ENCODE measurements around the gene ART5.

Gene ART5

DNA sequence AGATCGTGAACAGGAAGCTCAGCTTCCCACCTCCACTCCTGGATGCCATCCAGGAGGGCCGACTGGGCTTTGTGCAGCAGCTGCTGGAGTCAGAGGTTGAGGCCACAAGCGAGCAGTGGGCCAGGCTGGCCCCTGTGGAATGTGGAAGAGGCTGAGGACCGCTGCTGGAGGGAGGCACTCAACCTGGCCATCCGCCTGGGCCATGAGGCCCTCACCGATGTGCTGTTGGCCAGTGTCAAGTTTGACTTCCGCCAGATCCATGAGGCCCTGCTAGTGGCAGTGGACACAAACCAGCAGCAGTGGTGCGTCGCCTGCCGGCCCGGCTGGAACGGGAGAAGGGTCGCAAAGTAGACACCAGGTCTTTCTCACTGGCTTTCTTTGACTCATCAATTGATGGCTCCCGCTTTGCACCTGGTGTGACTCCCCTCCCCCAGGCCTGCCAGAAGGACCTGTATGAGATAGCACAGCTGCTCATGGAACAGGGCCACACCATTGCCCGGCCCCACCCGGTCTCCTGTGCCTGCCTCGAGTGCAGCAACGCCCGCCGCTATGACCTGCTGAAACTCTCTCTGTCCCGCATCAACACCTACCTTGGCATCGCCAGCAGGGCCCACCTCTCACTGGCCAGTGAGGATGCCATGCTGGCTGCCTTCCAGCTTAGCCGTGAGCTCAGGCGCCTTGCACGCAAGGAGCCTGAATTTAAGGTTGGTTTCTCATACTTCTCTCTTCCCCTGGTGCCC is 24.9 kb downstream of the ART5 start:
- DNase-seq (ENCODE audit: insufficient read length, low spot score) (no peak), FAIRE-seq (no peak)
- TF ChIP-seq, protein P1, sequence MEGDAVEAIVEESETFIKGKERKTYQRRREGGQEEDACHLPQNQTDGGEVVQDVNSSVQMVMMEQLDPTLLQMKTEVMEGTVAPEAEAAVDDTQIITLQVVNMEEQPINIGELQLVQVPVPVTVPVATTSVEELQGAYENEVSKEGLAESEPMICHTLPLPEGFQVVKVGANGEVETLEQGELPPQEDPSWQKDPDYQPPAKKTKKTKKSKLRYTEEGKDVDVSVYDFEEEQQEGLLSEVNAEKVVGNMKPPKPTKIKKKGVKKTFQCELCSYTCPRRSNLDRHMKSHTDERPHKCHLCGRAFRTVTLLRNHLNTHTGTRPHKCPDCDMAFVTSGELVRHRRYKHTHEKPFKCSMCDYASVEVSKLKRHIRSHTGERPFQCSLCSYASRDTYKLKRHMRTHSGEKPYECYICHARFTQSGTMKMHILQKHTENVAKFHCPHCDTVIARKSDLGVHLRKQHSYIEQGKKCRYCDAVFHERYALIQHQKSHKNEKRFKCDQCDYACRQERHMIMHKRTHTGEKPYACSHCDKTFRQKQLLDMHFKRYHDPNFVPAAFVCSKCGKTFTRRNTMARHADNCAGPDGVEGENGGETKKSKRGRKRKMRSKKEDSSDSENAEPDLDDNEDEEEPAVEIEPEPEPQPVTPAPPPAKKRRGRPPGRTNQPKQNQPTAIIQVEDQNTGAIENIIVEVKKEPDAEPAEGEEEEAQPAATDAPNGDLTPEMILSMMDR (IDR thresholded peaks at IDR 0.05; ENCODE audit: insufficient read depth, missing control alignments), result no peak

DNA sequence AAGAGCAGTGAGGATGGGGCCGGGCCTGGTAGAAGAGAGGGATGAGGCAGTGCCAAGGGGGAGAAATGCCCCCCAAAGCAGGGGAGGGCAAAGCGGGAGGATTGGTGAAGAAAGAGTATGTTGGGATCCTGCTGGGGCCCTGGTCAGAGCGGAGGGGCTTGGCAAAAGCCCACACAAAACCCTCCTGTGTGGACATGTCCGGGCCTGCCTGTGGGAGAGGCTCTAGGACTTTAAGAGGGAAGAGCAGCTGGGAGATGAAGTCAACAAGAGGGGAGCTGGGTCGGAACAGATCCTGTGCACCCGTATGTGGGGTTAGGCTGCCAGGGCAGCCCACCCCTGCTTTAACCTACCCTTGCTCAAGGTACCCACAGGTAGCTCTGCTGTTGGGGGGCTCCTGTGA is 25.8 kb downstream of the ART5 start:
- DNase-seq (ENCODE audit: insufficient read length, low spot score) (no peak), FAIRE-seq (no peak)

DNA sequence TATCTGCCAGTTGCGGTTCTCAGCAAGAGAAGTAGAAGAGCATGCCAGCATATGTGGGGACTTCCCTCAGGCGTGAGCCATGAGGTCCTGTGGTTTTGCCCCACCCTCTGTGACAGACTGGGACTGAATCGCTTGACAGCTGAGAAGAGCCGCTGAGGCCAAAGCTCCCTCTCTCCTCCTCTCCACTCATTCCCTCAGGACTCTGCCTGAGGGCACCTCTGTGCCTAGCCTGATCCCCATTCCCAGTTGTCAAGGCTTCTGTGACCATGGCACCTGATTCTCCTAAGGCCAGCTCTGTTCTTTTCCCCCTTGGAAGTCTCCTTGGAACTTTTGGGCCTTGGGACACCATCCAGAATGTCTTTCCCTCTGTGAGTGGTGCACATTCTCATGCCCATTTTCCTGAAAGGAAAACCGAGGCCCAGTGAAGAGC is 27.0 kb downstream of the ART5 start:
- DNase-seq (ENCODE audit: insufficient read length, low spot score), result no peak
- no peak for FAIRE-seq
- TF ChIP-seq, protein P1 (IDR thresholded peaks at IDR 0.05; ENCODE audit: insufficient read depth, missing control alignments), result no peak

More for the DNA sequence above, 25.8 kb downstream of the ART5 start:
- TF ChIP-seq, protein P1 (IDR thresholded peaks at IDR 0.05; ENCODE audit: insufficient read depth, missing control alignments), result no peak

DNA sequence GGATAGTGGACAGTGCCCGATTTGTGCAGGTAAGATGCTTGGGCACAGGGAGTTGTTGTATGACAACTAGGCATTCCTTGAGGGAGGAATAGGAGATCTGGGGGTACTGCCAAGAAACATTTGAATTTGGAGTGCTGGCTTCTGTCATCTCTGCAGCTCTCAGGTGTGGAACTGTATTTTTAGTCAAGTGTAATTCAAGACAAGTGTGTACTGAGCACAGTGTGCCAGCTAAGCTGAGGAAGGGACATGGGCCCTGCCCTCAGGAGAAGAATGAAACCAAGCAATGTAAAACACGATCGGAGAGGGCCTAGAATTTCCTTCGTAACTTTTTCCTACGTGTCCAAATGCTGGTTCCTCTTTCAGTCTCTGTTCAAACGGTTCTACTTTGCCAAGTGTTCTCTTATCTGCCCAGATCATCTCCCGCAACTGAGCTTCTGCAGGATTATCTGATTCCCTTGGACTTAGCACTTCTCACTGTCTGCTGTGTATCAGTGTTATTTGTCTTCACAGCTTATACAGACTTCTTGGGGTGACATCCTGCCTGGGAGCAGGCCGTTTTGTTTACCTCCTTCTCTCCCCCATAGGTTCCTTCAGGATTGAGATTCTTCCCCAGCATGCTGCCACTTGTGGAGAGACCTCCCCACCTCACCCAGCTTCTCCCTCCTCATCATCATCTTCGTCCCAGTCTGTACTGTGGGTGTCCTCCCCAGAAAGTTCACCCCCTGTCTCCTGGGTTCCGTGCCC is 27.6 kb downstream of the ART5 start:
- TF ChIP-seq, protein P1 (IDR thresholded peaks at IDR 0.05; ENCODE audit: insufficient read depth, missing control alignments), result no peak
- DNase-seq (ENCODE audit: insufficient read length, low spot score) (no peak), FAIRE-seq (no peak)

DNA sequence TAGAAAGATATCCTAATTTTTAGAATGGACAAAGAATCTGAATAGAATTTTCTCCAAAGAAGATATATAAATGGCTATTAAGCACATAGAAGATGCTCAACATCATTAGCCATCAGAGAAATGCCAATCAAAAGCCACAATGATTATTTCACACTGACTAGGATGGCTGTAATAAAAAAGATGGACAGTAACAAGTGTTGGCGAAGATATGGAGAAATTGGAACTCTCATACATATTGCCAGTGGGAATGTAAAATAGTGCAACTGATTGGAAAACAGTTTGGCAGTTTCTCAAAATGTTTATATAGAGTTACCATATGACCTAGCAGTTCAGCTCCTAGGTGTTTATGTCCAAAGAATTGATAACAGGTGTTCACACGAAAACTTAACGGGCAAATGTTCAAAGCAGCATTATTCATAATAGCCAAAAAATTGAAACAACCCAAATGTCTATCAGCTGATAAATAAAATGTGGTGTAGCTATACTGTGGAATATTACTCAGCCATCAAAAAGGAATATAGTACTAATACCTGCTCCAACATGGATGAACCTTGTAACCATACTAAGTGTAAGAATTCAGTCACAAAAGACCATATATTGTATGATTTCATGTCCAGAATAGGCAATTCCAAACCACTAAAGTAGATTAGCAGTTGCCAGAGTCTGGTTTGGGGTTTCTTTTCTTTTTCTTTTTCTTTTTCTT is 29.7 kb downstream of the ART5 start:
- DNase-seq (ENCODE audit: insufficient read length, low spot score) (no peak), FAIRE-seq (no peak)
- TF ChIP-seq, protein P1 (IDR thresholded peaks at IDR 0.05; ENCODE audit: insufficient read depth, missing control alignments), result no peak

DNA sequence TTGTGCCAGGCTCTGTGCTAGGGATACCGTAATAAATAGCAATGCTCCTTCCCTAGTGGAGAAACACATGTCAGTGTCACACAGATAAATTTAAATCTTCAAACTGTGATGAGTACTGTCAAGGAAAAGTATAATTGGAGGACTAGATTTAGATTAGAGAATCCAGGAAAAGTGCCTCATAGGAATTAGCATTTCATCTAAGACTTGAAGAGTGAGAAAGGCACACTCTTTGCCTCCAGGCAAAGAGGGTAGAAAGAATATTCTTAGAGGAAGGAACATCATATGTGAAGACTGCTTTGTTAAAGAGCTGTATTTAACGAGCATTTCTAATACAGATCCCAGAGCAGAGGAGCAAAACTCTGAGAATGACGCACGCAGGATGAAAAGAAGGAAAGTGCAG is 30.9 kb downstream of the ART5 start:
- DNase-seq (ENCODE audit: insufficient read length, low spot score) (no peak), FAIRE-seq (no peak)
- TF ChIP-seq, protein P1 (IDR thresholded peaks at IDR 0.05; ENCODE audit: insufficient read depth, missing control alignments), result no peak
